HepG2 (cell line): ENCODE results near the gene INKA2. TPM values are rescaled to one million over a fixed set of nuclear protein-coding genes. Genes with fewer than 3 reads are reported as not detected.

Experiments
- ARID4A ChIP-seq: sonication (generic); formaldehyde crosslinking; IDR thresholded peaks from 2 replicates; pipeline ENCODE4 v1.5.0; 2020; ENCODE audit warnings: mild to moderate bottlenecking, missing genetic modification reagents, borderline replicate concordance
- DPF2 ChIP-seq: sonication (generic); formaldehyde crosslinking; IDR thresholded peaks from 2 replicates; pipeline ENCODE4 v1.4.0; 2020; ENCODE audit warnings: mild to moderate bottlenecking, low read depth, missing genetic modification reagents, borderline replicate concordance
- GABPB1 ChIP-seq: IDR thresholded peaks from 2 replicates; pipeline ENCODE4 v1.6.1; 2016; ENCODE audit warnings: mild to moderate bottlenecking, missing genetic modification reagents, moderate library complexity, missing compliant biosample characterization
- GRHL1 ChIP-seq: sonication (generic); formaldehyde crosslinking; conservative IDR thresholded peaks from 2 replicates; pipeline ENCODE4 v1.8.0; 2022; ENCODE audit warnings: missing genetic modification reagents
- HOXA5 ChIP-seq: sonication (generic); formaldehyde crosslinking; IDR thresholded peaks from 2 replicates; pipeline ENCODE4 v1.4.0; 2020; ENCODE audit warnings: missing genetic modification reagents
- KAT2B ChIP-seq: fragments of 150-350 bp; IDR thresholded peaks from 2 replicates; pipeline ENCODE4 v1.6.1; 2014; ENCODE audit warnings: low read depth, low read length, borderline replicate concordance
- MIXL1 ChIP-seq: IDR thresholded peaks from 2 replicates; pipeline ENCODE4 v1.6.1; 2016
- MTA3 ChIP-seq: sonication (generic); formaldehyde crosslinking; IDR thresholded peaks from 2 replicates; pipeline ENCODE4 v1.4.0; 2020; ENCODE audit warnings: missing genetic modification reagents
- NFE2L1 ChIP-seq: sonication (generic); formaldehyde crosslinking; IDR thresholded peaks from 2 replicates; pipeline ENCODE4 v1.4.0; 2020; ENCODE audit warnings: missing genetic modification reagents, mild to moderate bottlenecking, borderline replicate concordance
- SNAPC2 ChIP-seq: sonication (generic); formaldehyde crosslinking; IDR thresholded peaks from 2 replicates; pipeline ENCODE4 v1.8.1; 2022; ENCODE audit warnings: mild to moderate bottlenecking, missing genetic modification reagents
- THAP11 ChIP-seq: IDR thresholded peaks from 2 replicates; pipeline ENCODE4 v1.6.1; 2016; ENCODE audit warnings: missing biosample characterization, missing genetic modification reagents
- ZBTB2 ChIP-seq: sonication (generic); formaldehyde crosslinking; IDR thresholded peaks from 2 replicates; pipeline ENCODE4 v1.8.0; 2022; ENCODE audit warnings: low read depth, missing genetic modification reagents
- ZNF24 ChIP-seq: fragments of 450-650 bp; IDR thresholded peaks from 2 replicates; pipeline ENCODE4 v1.6.1; 2017; ENCODE audit warnings: antibody characterized with exemption, mild to moderate bottlenecking
- ZNF564 ChIP-seq: sonication (generic); formaldehyde crosslinking; IDR thresholded peaks from 2 replicates; pipeline ENCODE4 v1.8.1; 2023; ENCODE audit warnings: mild to moderate bottlenecking, missing genetic modification reagents
- ZNF770 ChIP-seq: sonication (generic); formaldehyde crosslinking; IDR thresholded peaks from 2 replicates; pipeline ENCODE4 v1.5.0; 2020; ENCODE audit warnings: mild to moderate bottlenecking, missing genetic modification reagents
- polyA plus RNA-seq, 8 experiments: library from polyadenylated mRNA; depleted of rRNA in 3 of 8; stranded (reverse) in 7 of 8; unstranded in 1 of 8; fragments of >200 nt; fragmentation: Illumina TruSeq in 4 of 8; extraction: Trizol in 4 of 8; gene quantifications; 2 replicates each; pipeline versions ENCODE4 v1.2.1 to v1.2.3, GENCODE V29; 2011 to 2016; ENCODE audit warnings: low read depth in 4 of 8, missing spikeins in 1 of 8, mixed read lengths in 1 of 8; ENCODE audit not compliant: insufficient read depth in 1 of 8
- total RNA-seq, 5 experiments: library from RNA; depleted of rRNA; stranded (reverse); fragments of >200 nt; fragmentation: Illumina TruSeq; extraction: Trizol; gene quantifications; 2 replicates each; pipeline ENCODE4 v1.2.3, GENCODE V29; 2016; ENCODE audit warnings: low read depth in 1 of 5
- TF ChIP-seq, protein P1 (sequence below): sonication (generic); IDR thresholded peaks from 2 replicates; pipeline ENCODE4 v1.6.1; 2016; ENCODE audit warnings: low read depth, borderline replicate concordance
- TF ChIP-seq, protein P2 (sequence below): sonication (generic); formaldehyde crosslinking; IDR thresholded peaks from 2 replicates; pipeline ENCODE4 v1.5.1; 2020; ENCODE audit warnings: missing genetic modification reagents, mild to moderate bottlenecking, borderline replicate concordance

Gene INKA2
- total and polyA plus RNA-seq, 2 of the 13 experiments (the other 11 are each of a cell fraction or from before 2014, with no cell fraction given), result 2.6 to 4.6 TPM

GRCh38 chr1:111733183-111733991 is 5.8 kb downstream of the INKA2 start (continued):
- TF ChIP-seq, protein P1, sequence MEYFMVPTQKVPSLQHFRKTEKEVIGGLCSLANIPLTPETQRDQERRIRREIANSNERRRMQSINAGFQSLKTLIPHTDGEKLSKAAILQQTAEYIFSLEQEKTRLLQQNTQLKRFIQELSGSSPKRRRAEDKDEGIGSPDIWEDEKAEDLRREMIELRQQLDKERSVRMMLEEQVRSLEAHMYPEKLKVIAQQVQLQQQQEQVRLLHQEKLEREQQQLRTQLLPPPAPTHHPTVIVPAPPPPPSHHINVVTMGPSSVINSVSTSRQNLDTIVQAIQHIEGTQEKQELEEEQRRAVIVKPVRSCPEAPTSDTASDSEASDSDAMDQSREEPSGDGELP, result peak; percentile 87; the same call in 1 of the 2 replicates
- TF ChIP-seq MIXL1 (CRISPR knock-in tag) (peak; percentile 62), KAT2B (no peak), NFE2L1 (CRISPR knock-in tag) (no peak), HOXA5 (no peak), ZNF770 (no peak), GRHL1 (CRISPR knock-in tag) (no peak), SNAPC2 (CRISPR knock-in tag) (no peak), DPF2 (peak; percentile 64; the same call in 1 of the 2 replicates), ZNF24 (no peak), MTA3 (CRISPR knock-in tag) (no peak), THAP11 (CRISPR knock-in tag) (peak; percentile 47), GABPB1 (CRISPR knock-in tag) (peak; percentile 70), ZBTB2 (CRISPR knock-in tag) (no peak), ARID4A (CRISPR knock-in tag) (peak; percentile 44; the same call in 1 of the 2 replicates), ZNF564 (CRISPR knock-in tag) (no peak)
- TF ChIP-seq, protein P2, sequence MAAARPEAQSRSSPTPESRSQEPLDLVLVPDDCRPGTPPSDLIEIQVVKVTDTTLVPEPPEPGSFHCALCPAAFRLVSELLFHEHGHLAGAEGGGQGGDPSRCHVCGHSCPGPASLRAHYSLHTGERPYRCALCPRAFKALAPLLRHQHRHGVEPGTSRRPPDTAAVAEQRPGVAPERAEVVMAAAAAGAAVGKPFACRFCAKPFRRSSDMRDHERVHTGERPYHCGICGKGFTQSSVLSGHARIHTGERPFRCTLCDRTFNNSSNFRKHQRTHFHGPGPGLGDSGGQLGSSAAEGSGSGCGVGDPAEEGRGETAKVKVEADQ (CRISPR knock-in tag), result no peak
